ENCODE data around the gene ATF6B.
"Not testable (repeated sequence)": the region's sequence is repeated elsewhere in the genome, so short reads cannot be mapped to it uniquely, and the experiment has no call there.

ATF6B gene

DNA sequence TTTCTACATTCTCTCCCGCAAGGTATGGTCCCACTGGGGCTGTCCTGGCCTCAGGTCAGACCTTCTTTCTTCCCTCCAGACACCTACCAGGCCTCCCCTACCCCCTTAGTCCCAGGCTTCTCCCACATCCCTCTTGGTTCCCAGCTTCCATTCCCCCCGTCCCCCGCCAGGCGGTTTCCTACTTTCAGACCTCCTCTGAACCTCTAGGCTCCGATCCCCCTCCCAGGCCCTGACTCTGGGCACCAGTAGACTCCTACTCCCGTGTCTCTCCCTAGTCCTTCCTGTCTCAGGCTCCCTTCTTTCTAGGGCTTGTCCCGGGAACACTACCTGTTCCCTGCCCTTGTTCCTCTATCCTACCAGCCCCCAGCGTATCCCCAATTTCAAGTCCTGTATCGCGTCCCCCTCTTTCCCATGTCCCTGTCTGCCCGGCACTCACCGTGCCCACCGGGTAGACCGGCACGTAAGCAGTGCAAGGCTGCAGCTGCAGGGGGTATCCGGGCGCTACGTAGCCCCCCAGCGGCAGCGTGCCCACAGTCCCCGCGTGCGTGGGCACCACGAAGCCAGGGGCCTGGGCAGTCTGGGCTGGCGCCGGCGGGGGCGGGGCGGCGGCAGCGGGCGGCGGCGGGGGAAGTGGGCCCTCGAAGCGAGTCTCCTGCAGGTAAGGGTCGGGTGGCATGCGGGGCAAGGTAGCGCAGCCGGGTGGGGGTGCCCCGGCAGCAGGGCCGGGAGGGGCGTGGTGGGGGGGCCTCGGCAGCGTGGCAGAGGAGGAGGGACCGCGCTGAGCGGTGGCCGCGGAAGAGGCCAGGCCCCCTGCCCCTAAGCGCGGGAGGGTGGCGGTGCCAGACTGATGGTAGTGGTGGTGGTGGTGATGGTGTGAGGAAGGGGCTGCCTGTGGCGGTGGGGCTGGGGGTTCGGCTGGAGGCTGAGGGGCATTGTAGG, 22.2 kb upstream of the ATF6B start:
- H3K27me3 Mint-ChIP-seq = peaks cover 33% of the 10 kb centered on the region

DNA sequence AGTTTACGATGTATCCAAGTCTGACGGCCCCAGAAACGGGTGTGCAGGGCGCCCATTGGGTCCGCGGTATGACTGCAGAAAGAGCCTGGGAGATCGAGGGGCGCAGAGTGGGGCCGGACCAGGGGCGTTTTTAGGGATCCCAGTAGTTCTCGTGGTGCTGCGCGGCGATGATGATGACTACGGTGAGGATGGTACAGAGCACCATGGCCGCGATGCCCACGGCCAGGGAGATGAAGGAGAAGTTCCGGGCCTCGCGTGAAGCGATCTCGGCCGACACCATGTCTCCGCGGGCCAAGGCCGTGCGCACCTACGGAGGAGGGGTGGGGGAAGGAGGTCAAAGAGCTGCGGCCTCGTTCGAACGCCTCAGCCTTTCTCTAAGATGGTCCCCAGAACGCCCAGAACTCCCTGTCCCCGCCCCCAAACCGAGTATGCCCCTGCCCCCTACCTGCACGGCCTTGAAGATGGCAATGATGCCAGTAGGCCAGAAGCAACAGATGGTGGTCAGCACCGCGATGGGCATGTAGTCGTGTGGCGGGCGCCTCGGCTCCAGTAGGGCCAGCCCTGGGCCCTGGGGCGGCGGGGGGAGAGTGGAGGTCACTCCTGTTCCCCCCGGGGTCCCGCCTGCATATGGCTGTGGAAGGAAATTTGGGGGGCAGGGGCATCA, 21.2 kb upstream of the ATF6B start:
- H3K4me3 Mint-ChIP-seq = peak overlapping the region; percentile 46
- no peaks in the 10 kb centered on the region for H3K36me3 Mint-ChIP-seq
- H3K27ac Mint-ChIP-seq = no peak overlapping the region
- peaks cover 14% of the 10 kb centered on the region for H3K4me1 Mint-ChIP-seq
- peaks cover 32% of the 10 kb centered on the region for H3K27me3 Mint-ChIP-seq
- DNase-seq (ENCODE audit: low spot score in 2 of 2) = no peak
- no peaks in the 10 kb centered on the region for H3K9me3 Mint-ChIP-seq
- no peak for ATAC-seq (ENCODE audit: low read depth)

More for the DNA sequence above, 22.2 kb upstream of the ATF6B start:
- H3K9me3 Mint-ChIP-seq = no peaks in the 10 kb centered on the region
- H3K36me3 Mint-ChIP-seq = no peaks in the 10 kb centered on the region
- no peak overlapping the region for H3K27ac Mint-ChIP-seq
- peaks cover 21% of the 10 kb centered on the region for H3K4me1 Mint-ChIP-seq
- ATAC-seq (ENCODE audit: low read depth) (no peak), DNase-seq (ENCODE audit: low spot score in 2 of 2) (no peak)
- H3K4me3 Mint-ChIP-seq = no peak overlapping the region

DNA sequence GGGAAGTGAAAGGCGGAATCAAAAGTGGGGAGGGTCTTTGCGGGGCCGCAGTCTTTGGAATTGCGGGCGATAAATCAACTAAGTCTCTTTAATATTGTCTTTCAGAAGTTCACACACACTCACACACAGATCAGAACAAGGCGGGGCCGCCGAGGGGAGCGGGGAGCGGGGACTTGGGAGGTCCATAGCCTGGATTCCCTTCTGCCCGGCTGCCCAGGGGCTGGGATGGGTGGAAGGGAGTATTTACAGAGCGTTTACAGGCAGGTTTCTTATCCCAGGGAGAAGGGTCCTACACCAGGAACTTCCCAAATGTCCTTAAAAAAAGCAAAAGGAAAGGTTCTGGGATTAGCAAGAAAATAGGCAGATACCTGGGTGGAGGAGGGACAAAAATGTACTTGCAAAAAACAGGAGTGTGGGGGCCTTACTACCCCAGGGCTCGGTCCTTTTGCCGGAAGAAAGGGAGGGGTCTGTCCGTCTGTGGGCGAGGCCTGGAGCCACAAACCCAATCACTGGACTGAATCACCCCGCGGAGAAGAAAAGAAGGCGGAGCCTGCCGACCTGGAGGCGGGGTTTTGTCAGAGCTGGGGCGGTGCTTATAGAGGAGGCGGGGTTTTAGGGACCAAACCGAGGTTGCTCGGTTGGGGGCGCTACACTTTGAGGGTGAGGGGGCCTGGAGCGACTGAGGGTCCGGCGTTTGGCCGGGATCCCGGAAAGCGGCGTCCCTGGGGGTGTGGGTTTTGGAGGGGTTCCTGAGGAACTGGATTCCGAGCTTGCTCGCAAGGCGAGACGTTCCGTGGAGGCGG, 20.4 kb upstream of the ATF6B start:
- Mint-ChIP-seq H3K9me3 (no peaks in the 10 kb centered on the region), H3K4me3 (peak overlapping the region; percentile 46), H3K27ac (no peak overlapping the region), H3K36me3 (no peaks in the 10 kb centered on the region), H3K4me1 (peaks cover 9% of the 10 kb centered on the region), H3K27me3 (peaks cover 32% of the 10 kb centered on the region)
- ATAC-seq (ENCODE audit: low read depth) (peak; percentile 53), DNase-seq (ENCODE audit: low spot score in 2 of 2) (peak in 1 of 2 donors; percentile 38)

DNA sequence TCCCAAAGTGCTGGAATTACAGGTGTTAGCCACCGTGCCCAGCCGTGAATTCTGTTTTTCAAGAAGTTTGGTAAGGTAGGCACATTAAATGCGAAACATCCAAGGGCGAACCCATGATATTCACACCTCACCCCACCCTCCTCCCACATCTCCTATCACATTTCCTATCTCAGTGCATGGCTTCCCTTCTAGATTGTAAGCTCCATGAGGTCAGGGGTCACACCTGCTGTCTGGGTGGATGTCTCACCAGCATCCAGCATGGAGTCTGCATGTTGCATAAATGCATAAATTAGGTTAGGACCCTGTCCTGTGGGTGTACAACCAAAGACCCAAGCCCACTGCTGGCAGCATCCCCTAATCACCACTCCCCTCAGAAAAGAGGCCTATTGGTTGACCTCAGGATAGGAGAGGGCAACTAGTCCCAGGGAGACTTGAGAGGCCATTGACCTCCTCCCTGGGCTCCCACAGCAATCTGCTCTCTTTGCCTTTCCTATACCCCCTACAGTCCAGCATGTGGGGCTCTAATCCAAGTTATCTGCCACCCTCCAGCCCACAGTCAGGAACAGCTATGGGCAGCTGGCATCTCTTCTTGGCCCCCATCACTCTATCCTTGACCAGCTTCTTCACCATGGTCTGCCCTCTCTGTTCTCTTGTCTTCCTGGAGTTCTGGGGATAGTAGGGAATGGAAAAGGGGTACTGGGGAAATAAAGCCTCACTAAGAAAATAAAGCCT, 19.5 kb upstream of the ATF6B start:
- ATAC-seq (ENCODE audit: low read depth) (peak; percentile 28), DNase-seq (ENCODE audit: low spot score in 2 of 2) (no peak)
- H3K36me3 Mint-ChIP-seq = no peaks in the 10 kb centered on the region
- H3K9me3 Mint-ChIP-seq = no peaks in the 10 kb centered on the region
- no peak overlapping the region for H3K4me3 Mint-ChIP-seq
- no peak overlapping the region for H3K27ac Mint-ChIP-seq
- peaks cover 32% of the 10 kb centered on the region for H3K27me3 Mint-ChIP-seq
- H3K4me1 Mint-ChIP-seq = peaks cover 3% of the 10 kb centered on the region

DNA sequence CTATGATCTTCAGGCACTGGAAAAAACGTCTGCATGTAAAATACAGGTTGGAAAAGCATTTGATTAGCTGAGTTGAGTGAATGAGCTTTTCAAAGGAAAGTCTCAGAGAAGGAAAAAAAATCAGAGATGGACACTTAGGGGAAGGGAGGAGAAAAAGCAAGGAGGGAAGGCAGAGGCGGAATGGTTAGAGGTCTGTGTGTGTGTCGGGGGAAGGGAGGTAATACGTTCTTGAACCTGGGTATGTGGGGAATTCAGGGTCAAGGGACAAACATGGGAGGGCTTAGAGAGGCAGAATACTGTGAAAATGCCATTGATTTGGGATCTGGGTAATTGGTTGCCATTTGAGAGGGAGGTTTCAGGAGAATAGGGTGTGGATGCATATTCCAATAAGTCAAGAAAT, 18.6 kb upstream of the ATF6B start:
- Mint-ChIP-seq H3K4me1 (peaks cover 3% of the 10 kb centered on the region), H3K27ac (no peak overlapping the region), H3K36me3 (no peaks in the 10 kb centered on the region), H3K27me3 (peaks cover 35% of the 10 kb centered on the region), H3K9me3 (no peaks in the 10 kb centered on the region), H3K4me3 (no peak overlapping the region)
- ATAC-seq (ENCODE audit: low read depth) (no peak), DNase-seq (ENCODE audit: low spot score in 2 of 2) (no peak)

DNA sequence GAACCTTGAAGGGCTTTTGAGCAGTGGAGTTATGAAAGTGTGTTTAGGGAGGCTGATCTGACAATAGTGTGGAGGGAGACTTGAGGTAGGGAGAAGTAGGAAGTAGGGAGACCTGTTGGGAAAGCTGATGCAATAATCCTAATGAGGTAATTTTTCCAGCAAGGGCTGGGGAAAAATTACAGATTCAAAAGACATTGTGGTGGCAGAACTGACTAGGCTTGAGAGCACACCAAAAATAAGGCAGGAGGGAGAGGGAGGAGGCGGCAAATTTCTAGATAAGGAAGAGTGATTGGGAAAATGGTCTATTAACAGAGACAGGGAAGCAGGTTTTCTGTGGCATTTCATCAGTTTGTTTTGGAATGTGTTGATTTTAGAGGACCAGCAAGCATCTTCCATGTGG, 18.2 kb upstream of the ATF6B start:
- H3K4me1 Mint-ChIP-seq = peaks cover 3% of the 10 kb centered on the region
- H3K36me3 Mint-ChIP-seq = no peaks in the 10 kb centered on the region
- peaks cover 36% of the 10 kb centered on the region for H3K27me3 Mint-ChIP-seq
- no peaks in the 10 kb centered on the region for H3K9me3 Mint-ChIP-seq
- ATAC-seq (ENCODE audit: low read depth) = no peak
- H3K4me3 Mint-ChIP-seq = no peak overlapping the region
- no peak for DNase-seq (ENCODE audit: low spot score in 2 of 2)
- H3K27ac Mint-ChIP-seq = no peak overlapping the region

DNA sequence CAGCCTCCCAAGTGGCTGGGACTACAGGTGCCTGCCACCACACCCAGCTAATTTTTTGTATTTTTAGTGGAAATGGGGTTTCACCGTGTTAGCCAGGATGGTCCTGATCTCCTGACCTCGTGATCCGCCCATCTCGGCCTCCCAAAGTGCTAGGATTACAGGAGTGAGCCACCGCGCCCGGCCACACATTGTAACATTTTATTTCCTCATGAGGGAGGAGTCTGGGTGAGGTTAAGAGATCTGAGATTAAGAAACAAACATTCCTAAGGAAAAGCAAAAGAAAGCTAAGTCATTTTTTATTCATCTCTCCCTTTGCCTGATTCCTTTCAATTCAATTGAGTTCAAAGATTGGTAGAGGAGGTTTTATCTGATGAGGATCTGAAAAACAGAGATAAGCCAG, 16.2 kb upstream of the ATF6B start:
- peaks cover 26% of the 10 kb centered on the region for H3K27me3 Mint-ChIP-seq
- not testable (repeated sequence) for H3K36me3 Mint-ChIP-seq; DNase-seq (ENCODE audit: low spot score in 2 of 2); H3K27ac Mint-ChIP-seq; H3K4me1 Mint-ChIP-seq; ATAC-seq (ENCODE audit: low read depth); H3K4me3 Mint-ChIP-seq; H3K9me3 Mint-ChIP-seq

DNA sequence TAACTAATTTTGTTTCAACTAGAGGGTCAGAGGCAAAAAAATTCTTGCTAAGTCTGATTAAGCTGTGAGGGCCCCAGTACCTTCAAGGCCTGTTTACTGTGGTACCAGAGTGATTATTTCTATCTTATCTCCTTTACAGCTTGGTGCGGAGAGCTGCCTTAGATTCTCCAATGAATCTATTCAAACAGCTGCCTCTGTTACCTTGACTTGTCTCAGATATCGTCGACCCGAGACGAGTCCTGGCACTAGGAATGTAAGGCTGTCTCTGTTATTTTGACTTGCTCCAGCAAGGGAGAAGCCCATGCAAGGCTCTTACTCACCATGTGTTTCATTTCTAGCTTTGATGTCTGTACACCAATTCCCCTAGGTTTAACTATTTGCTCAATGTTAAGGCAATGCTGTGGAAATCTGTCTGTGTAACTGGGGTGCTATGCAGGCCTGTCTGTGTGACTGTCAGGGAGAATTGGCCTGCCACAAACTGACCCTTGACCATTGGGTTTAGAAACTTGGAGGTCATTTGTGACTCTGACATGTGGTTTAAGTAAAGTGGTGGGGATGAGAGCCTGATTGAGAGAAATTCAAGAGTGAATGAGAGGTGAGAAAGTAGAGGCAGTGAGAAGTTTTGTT, 12.5 kb upstream of the ATF6B start:
- Mint-ChIP-seq H3K4me1 (no peaks in the 10 kb centered on the region), H3K27ac (no peak overlapping the region), H3K27me3 (peaks cover 11% of the 10 kb centered on the region), H3K4me3 (no peak overlapping the region), H3K36me3 (no peaks in the 10 kb centered on the region), H3K9me3 (no peaks in the 10 kb centered on the region)
- DNase-seq (ENCODE audit: low spot score in 2 of 2) (no peak), ATAC-seq (ENCODE audit: low read depth) (no peak)

DNA sequence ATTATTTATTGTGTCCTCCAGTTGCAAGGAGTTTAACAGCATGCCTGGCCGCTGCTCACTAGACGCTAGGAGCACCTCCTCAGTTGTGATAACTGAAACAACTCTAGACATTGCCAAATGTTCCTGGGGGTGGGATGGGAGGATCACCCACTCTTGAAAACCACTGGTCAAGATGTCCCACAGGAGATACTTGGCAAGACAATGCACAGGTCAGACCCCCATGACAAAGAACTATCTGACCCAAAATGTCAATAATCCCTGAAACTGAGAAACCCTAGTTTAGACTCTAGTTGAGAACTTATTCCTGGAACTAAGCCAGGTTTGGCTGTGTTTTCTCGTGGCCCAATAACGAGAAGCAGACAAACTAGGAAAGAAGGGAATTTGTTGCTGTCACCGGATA, 11.5 kb upstream of the ATF6B start:
- H3K36me3 Mint-ChIP-seq = no peaks in the 10 kb centered on the region
- DNase-seq (ENCODE audit: low spot score in 2 of 2) = no peak
- H3K4me3 Mint-ChIP-seq = no peak overlapping the region
- H3K27me3 Mint-ChIP-seq = peaks cover 13% of the 10 kb centered on the region
- ATAC-seq (ENCODE audit: low read depth) = no peak
- H3K9me3 Mint-ChIP-seq = no peaks in the 10 kb centered on the region
- H3K4me1 Mint-ChIP-seq = no peaks in the 10 kb centered on the region
- H3K27ac Mint-ChIP-seq = no peak overlapping the region

DNA sequence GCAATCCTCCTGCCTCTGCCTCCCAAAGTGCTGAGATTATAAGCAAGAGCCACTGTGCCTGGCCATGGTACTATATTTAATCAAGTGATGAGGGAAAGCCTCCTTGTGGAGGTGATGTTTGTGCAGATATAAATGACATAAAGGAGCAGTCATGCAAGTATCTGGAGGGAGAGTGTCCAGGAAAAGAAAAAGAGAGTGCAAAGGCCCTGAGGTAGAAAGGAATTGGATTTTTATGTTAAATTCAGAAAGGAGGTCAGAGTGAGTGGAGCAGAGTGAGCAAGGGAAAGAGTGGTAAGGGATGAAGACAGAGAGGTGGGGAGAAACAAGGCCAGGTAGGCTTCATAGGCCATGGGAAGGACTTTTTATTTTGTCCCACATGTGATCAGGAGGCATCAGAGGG, 9.4 kb upstream of the ATF6B start:
- DNase-seq (ENCODE audit: low spot score in 2 of 2) = no peak
- ATAC-seq (ENCODE audit: low read depth) = no peak
- no peaks in the 10 kb centered on the region for H3K36me3 Mint-ChIP-seq
- H3K4me3 Mint-ChIP-seq = no peak overlapping the region
- H3K27me3 Mint-ChIP-seq = peaks cover 13% of the 10 kb centered on the region
- H3K4me1 Mint-ChIP-seq = no peaks in the 10 kb centered on the region
- H3K27ac Mint-ChIP-seq = no peak overlapping the region
- no peaks in the 10 kb centered on the region for H3K9me3 Mint-ChIP-seq

DNA sequence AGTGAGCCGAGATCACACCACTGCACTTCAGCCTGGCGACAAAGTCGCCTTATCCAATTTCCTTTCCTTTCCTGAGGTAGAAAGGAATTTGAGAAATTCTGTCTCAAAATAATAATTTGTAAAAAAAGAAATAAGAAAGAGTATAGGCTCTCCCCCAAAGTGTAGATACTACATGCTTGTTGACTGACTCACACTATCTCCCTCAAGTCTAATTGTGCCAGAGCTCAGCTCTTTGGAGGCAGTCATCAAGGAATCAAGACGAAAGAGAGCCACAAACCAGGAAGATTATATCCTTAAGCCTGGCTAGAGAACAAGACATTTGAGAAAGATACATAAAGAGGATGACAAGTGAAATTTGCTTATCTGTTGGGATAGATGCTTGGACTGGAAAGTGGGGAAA, 5.7 kb upstream of the ATF6B start:
- Mint-ChIP-seq H3K27me3 (peaks cover 3% of the 10 kb centered on the region), H3K4me1 (peaks cover 8% of the 10 kb centered on the region), H3K36me3 (no peaks in the 10 kb centered on the region), H3K9me3 (no peaks in the 10 kb centered on the region), H3K4me3 (no peak overlapping the region), H3K27ac (no peak overlapping the region)
- ATAC-seq (ENCODE audit: low read depth) (no peak), DNase-seq (ENCODE audit: low spot score in 2 of 2) (no peak)

DNA sequence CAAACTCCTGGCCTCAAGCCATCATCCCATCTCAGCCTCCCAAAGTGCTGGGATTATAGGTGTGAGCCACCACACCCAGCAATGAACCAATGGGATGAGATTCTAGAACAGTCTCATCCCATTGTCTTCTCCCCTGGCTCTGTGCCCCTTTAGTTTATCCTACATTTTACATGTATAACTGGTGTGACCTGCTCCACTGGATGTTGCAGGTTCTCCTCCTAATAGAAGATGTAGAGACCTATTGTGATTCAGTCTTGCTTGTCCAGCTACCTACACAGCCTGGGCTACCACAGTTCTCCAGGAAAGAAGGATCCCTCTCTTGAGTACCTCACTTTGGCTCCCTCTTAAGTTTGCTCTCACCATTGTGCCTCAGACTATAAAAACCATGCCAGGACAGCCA, 4.1 kb upstream of the ATF6B start:
- ATAC-seq (ENCODE audit: low read depth) (no peak), DNase-seq (ENCODE audit: low spot score in 2 of 2) (no peak)
- peaks cover 3% of the 10 kb centered on the region for H3K27me3 Mint-ChIP-seq
- H3K36me3 Mint-ChIP-seq = peaks cover under 1% of the 10 kb centered on the region
- H3K4me1 Mint-ChIP-seq = peaks cover 18% of the 10 kb centered on the region
- no peaks in the 10 kb centered on the region for H3K9me3 Mint-ChIP-seq
- no peak overlapping the region for H3K27ac Mint-ChIP-seq
- H3K4me3 Mint-ChIP-seq = no peak overlapping the region

DNA sequence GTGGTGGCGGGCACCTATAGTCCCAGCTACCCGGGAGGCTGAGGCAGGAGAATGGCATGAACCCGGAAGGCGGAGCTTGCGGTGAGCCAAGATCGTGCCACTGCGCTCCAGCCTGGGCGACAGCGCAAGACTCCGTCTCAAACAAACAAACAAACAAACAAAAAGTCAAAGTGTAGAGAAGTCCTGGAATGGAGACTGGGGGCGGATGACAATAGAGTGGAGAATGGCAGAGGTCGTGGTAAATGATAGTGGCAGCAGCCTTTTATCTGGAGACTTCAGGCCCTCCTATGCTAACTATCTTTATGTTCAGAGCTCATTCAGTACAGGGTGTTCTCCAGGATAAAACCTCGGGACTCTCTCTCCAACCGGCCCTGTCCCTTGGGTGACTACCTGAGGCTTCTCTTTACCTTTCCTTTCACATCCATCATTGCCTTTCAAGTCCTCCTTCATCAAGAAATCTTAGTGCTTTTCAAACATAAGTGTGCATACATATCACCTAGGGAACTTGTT, 3.4 kb upstream of the ATF6B start:
- Mint-ChIP-seq H3K4me3 (peak overlapping the region; percentile 28), H3K27ac (no peak overlapping the region), H3K4me1 (peaks cover 24% of the 10 kb centered on the region), H3K36me3 (peaks cover 6% of the 10 kb centered on the region), H3K9me3 (no peaks in the 10 kb centered on the region), H3K27me3 (peaks cover 3% of the 10 kb centered on the region)
- ATAC-seq (ENCODE audit: low read depth) (no peak), DNase-seq (ENCODE audit: low spot score in 2 of 2) (no peak)
